NB4 (cell line): Measurements from ENCODE around the gene CYP24A1.

Source experiments
- POLR2A ChIP-seq: IDR thresholded peaks from 2 replicates; pipeline ENCODE4 v1.6.1; 2011; ENCODE audit warnings: mild to moderate bottlenecking; ENCODE audit not compliant: insufficient read length; ENCODE audit errors: extremely low read depth
- TF ChIP-seq, protein P1 (sequence below): IDR thresholded peaks from one replicate; pipeline ENCODE4 v1.5.1; 2012; ENCODE audit warnings: low read depth, low read length
- TF ChIP-seq, protein P2 (sequence below): IDR thresholded peaks from 2 replicates; pipeline ENCODE4 v1.6.1; 2011; ENCODE audit warnings: low read depth, low read length

GRCh38 chr20:54207743-54208547, 34.2 kb upstream of the CYP24A1 start, which contains the start of gene PFDN4:
- TF ChIP-seq, protein P1, sequence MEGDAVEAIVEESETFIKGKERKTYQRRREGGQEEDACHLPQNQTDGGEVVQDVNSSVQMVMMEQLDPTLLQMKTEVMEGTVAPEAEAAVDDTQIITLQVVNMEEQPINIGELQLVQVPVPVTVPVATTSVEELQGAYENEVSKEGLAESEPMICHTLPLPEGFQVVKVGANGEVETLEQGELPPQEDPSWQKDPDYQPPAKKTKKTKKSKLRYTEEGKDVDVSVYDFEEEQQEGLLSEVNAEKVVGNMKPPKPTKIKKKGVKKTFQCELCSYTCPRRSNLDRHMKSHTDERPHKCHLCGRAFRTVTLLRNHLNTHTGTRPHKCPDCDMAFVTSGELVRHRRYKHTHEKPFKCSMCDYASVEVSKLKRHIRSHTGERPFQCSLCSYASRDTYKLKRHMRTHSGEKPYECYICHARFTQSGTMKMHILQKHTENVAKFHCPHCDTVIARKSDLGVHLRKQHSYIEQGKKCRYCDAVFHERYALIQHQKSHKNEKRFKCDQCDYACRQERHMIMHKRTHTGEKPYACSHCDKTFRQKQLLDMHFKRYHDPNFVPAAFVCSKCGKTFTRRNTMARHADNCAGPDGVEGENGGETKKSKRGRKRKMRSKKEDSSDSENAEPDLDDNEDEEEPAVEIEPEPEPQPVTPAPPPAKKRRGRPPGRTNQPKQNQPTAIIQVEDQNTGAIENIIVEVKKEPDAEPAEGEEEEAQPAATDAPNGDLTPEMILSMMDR = peak; percentile 78
- TF ChIP-seq, protein P2, sequence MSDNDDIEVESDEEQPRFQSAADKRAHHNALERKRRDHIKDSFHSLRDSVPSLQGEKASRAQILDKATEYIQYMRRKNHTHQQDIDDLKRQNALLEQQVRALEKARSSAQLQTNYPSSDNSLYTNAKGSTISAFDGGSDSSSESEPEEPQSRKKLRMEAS = peak; percentile 34; the same call in 1 of the 2 replicates
- peak; percentile 43 for TF ChIP-seq POLR2A
